Heart left ventricle (tissue), 16 donors: ENCODE results near the gene TMEM176A. TPM values are rescaled to one million over a fixed set of nuclear protein-coding genes. Genes with fewer than 3 reads are reported as not detected.
A peak's percentile ranks its signal among the peaks of the same experiment; 100 is the strongest.

Experiments
- ATAC-seq, 4 donors: fragments of 200-7000 bp; cut with Tn5 transposase; one replicate each; pipeline ENCODE4 v1.9.1; 2020 to 2022; ENCODE audit warnings: moderate library complexity in 4 of 4, mild to moderate bottlenecking in 3 of 4, moderate number of reproducible peaks in 1 of 4
- DNase-seq, 5 donors: peaks; one replicate each; pipeline ENCODE4 v3.0.0-alpha.2; 2020
- H3K27ac ChIP-seq, 12 donors: fragments of 200-600 bp; sonication (generic) in 4 of 12; one replicate each; pipeline versions ENCODE4 v1.5.0 to v1.8.0; 2016 to 2022; ENCODE audit warnings: mild to moderate bottlenecking in 2 of 12
- H3K27me3 ChIP-seq, 9 donors: fragments of 200-600 bp; sonication (generic) in 2 of 9; one replicate each; pipeline versions ENCODE4 v1.5.1 to v1.8.0; 2016 to 2022; ENCODE audit warnings: mild to moderate bottlenecking in 3 of 9
- H3K36me3 ChIP-seq, 9 donors: fragments of 200-600 bp; sonication (generic) in 2 of 9; one replicate each; pipeline versions ENCODE4 v1.5.0 to v1.8.0; 2018 to 2022; ENCODE audit warnings: mild to moderate bottlenecking in 2 of 9
- H3K4me1 ChIP-seq, 12 donors: fragments of 200-600 bp; sonication (generic) in 4 of 12; one replicate each; pipeline versions ENCODE4 v1.5.0 to v1.8.0; 2016 to 2022; ENCODE audit warnings: mild to moderate bottlenecking in 3 of 12
- H3K4me3 ChIP-seq, 12 donors: fragments of 200-600 bp; sonication (generic) in 4 of 12; one replicate each; pipeline versions ENCODE4 v1.5.0 to v1.8.0; 2017 to 2022; ENCODE audit warnings: mild to moderate bottlenecking in 9 of 12, moderate library complexity in 4 of 12
- H3K9me3 ChIP-seq, 12 donors: fragments of 200-600 bp; sonication (generic) in 4 of 12; one replicate each; pipeline versions ENCODE4 v1.5.0 to v1.8.0; 2016 to 2022; ENCODE audit warnings: mild to moderate bottlenecking in 1 of 12
- CTCF ChIP-seq, 12 donors: fragments of 200-600 bp; sonication (generic) in 4 of 12; IDR thresholded peaks; one replicate each; pipeline versions ENCODE4 v1.5.0 to v1.8.0; 2018 to 2022; ENCODE audit warnings: antibody characterized with exemption in 12 of 12, mild to moderate bottlenecking in 5 of 12
- POLR2A ChIP-seq, 2 donors: fragments of 450-650 bp; IDR thresholded peaks; one replicate each; pipeline ENCODE4 v1.6.1; 2017; ENCODE audit warnings: antibody characterized with exemption in 2 of 2, mild to moderate bottlenecking in 2 of 2, moderate library complexity in 2 of 2
- WGBS, 4 donors: extraction: QIAGEN DNeasy Blood & Tissue Kit in 2 of 4; methylation state at CpG; one replicate each; pipeline versions ENCODE4 v1.1.5 to v1.1.7; 2013 to 2018; 5-methylcytosine and 5-hydroxymethylcytosine counted together
- intact Hi-C, 10 donors: fragments of 100-400 bp; cut with DNase I; formaldehyde crosslinking; loops; one replicate each; pipeline versions ENCODE4 v1.11.1 to v1.14.2; 2022
- polyA plus RNA-seq, 2 donors: library from polyadenylated mRNA; stranded (reverse); fragments of 200-250 nt; gene quantifications; one replicate each; pipeline ENCODE4 v1.2.3, GENCODE V29; 2013
- total RNA-seq, 9 donors: library from RNA; depleted of rRNA in 2 of 9; stranded (reverse); fragments of >200 nt in 2 of 9; fragmentation: NEBNext Ultra II Directional in 3 of 9; extraction: Animal tissue kit (Norgen Biotek cat#: 25700) in 3 of 9; gene quantifications; one replicate each; pipeline versions ENCODE4 v1.1.0 to v1.2.4, GENCODE V29; 2016 to 2023
- donor health status: ischemic (EF 13 %, LVEDD 7.1; RV severe dilation, severe dysfunction).
- donor health status: healthy with polysubstance abuse.
- donor health status: DM: no; HTN: yes; CAD: no.
- donor health status: DM: no; HTN: no; CAD: no.
- donor health status: ischemic (EF 25% LVEDD 6.9; RV normal size, moderate dysfunction).
- donor health status: ischemic (EF 25% LVEDD 5.7; RV mildly dilated, moderate dysfunction).
- donor health status: healthy.
- donor health status: DM: yes; HTN: yes; CAD: no.
- donor health status: ischemic (EF 35%, LVEDD 5.7; RV mildly dilated, moderate dysfunction).
- donor health status: nonischemic (EF 11% LVEDD 7.7; RV severe dilation, severe dysfunction).
- donor health status: DM: yes; HTN: yes; CAD: no.
- donor health status: PGD.
- donor health status: ischemic (EF 29% LVEDD 5.4; RV normal size, mild dysfunction).
- donor health status: nonischemic (EF 23%, LVEDD 6.1; RV moderate dilation, normal function).

The TMEM176A gene
- total and polyA plus RNA-seq, 11 donors: 10.2 to 77.1 (median 29.7) TPM

GRCh38 chr7:150753826-150754603 is 46.6 kb upstream of the TMEM176A start:
- TF ChIP-seq CTCF (IDR thresholded peaks at IDR 0.05): peak in 9 of 12 donors; percentile 23 to 57 (median 44)
- no peak for TF ChIP-seq POLR2A (IDR thresholded peaks at IDR 0.05)
- DNase-seq: no peak
- intact Hi-C loops: loop anchor here in 5 of 10 donors (1.0 to 10.0 kb wide), 9 partner anchors 13 to 469 kb away; partner anchors contain the start of genes GIMAP8 (in 2 of the 5), GIMAP6 (in 1 of the 5) and GIMAP7 (in 1 of the 5)
- H3K9me3 ChIP-seq: no peaks in the 10 kb centered on the region
- no peaks in the 10 kb centered on the region for H3K27me3 ChIP-seq
- peak; percentile 26 to 60 (median 41) for ATAC-seq
- no peaks in the 10 kb centered on the region for H3K36me3 ChIP-seq
- peak overlapping the region in 9 of 12 donors; percentile 24 to 90 (median 81) for H3K27ac ChIP-seq
- H3K4me1 ChIP-seq: peaks cover 0 to 61% (median 41%) of the 10 kb centered on the region in 12 donors
- 30 to 51% (median 51%) methylated on average over 3 of the region's 3 CpGs for WGBS, 4 donors
- no peak overlapping the region for H3K4me3 ChIP-seq

- intact Hi-C loops: loop anchor here in 7 of 10 donors (1.0 to 10.0 kb wide), 11 partner anchors 14 to 470 kb away; partner anchors contain the start of genes GIMAP6 (in 3 of the 7), GIMAP8 (in 2 of the 7), GIMAP7 (in 1 of the 7) and REPIN1 (in 1 of the 7)
- DNase-seq (no peak), ATAC-seq (no peak)
- peaks cover 0 to 61% (median 41%) of the 10 kb centered on the region in 12 donors for H3K4me1 ChIP-seq
- no peaks in the 10 kb centered on the region for H3K9me3 ChIP-seq
- H3K27ac ChIP-seq: peak overlapping the region; percentile 60 to 90 (median 74)
- no peak overlapping the region for H3K4me3 ChIP-seq
- TF ChIP-seq POLR2A (IDR thresholded peaks at IDR 0.05) (no peak), CTCF (IDR thresholded peaks at IDR 0.05) (no peak)
- H3K27me3 ChIP-seq: no peaks in the 10 kb centered on the region
- no peaks in the 10 kb centered on the region for H3K36me3 ChIP-seq
Observed at GRCh38 chr7:150754951-150755350, 45.6 kb upstream of the TMEM176A start.

- no peak for TF ChIP-seq CTCF (IDR thresholded peaks at IDR 0.05)
- no peak for TF ChIP-seq POLR2A (IDR thresholded peaks at IDR 0.05)
- Histone ChIP-seq H3K9me3 (no peaks in the 10 kb centered on the region), H3K4me3 (no peak overlapping the region), H3K36me3 (no peaks in the 10 kb centered on the region), H3K27me3 (no peaks in the 10 kb centered on the region), H3K4me1 (peaks cover 0 to 59% (median 41%) of the 10 kb centered on the region in 12 donors), H3K27ac (peak overlapping the region; percentile 60 to 90 (median 74))
- 49 to 72% (median 65%) methylated on average over 4 of the region's 4 CpGs for WGBS, 4 donors
- peak; percentile 15 to 71 (median 40) for ATAC-seq
- peak in 3 of 5 donors; percentile 49 to 65 (median 56) for DNase-seq
- intact Hi-C loops: loop anchor here (2.0 to 10.0 kb wide), 9 partner anchors 15 to 471 kb away; partner anchors contain the start of genes GIMAP6 (in 2 of the 10), GIMAP7 (in 1 of the 10), GIMAP8 (in 1 of the 10) and REPIN1 (in 1 of the 10)
Observed at GRCh38 chr7:150755473-150756099, 45.0 kb upstream of the TMEM176A start.
